Measurements from ENCODE around the gene ZNF318. TPM values are rescaled to one million over a fixed set of nuclear protein-coding genes. Genes with fewer than 3 reads are reported as not detected.

Gene ZNF318
- total and polyA plus RNA-seq, 11 donors: 7.3 to 15.7 (median 13.9) TPM

GRCh38 chr6:43331470-43331869 lies 38.0 kb downstream of the ZNF318 start:
- 79 to 92% (median 85%) methylated on average over 1 of the region's 1 CpG for WGBS, 4 donors

GRCh38 chr6:43328528-43328927 lies 40.9 kb downstream of the ZNF318 start:
- TF ChIP-seq CTCF (IDR thresholded peaks at IDR 0.05) (no peak), POLR2A (IDR thresholded peaks at IDR 0.05) (no peak)
- WGBS, 4 donors: 24 to 67% (median 35%) methylated on average over 1 of the region's 1 CpG
- intact Hi-C loops (cut with DNase I): loop anchor here in 2 of 10 donors (2.0 kb wide), 1 partner anchor 60 kb away; no protein-coding TSS in a partner anchor

More at GRCh38 chr6:43331470-43331869, 38.0 kb downstream of the ZNF318 start:
- Histone ChIP-seq H3K4me1 (peaks cover 0 to 32% (median 6%) of the 10 kb centered on the region in 12 donors), H3K9me3 (no peaks in the 10 kb centered on the region), H3K4me3 (no peak overlapping the region), H3K27me3 (no peaks in the 10 kb centered on the region), H3K27ac (no peak overlapping the region), H3K36me3 (peaks cover 0 to 23% (median 4%) of the 10 kb centered on the region in 9 donors)
- DNase-seq: no peak
- TF ChIP-seq CTCF (IDR thresholded peaks at IDR 0.05): no peak
- no peak for TF ChIP-seq POLR2A (IDR thresholded peaks at IDR 0.05)
- intact Hi-C loops (cut with DNase I): loop anchor here in 2 of 10 donors (5.0 kb wide), 2 partner anchors 64 to 69 kb away; no protein-coding TSS in a partner anchor
- no peak for ATAC-seq

GRCh38 chr6:43325876-43326275 lies 43.6 kb downstream of the ZNF318 start:
- TF ChIP-seq POLR2A (IDR thresholded peaks at IDR 0.05) (no peak), CTCF (IDR thresholded peaks at IDR 0.05) (no peak)
- Histone ChIP-seq H3K4me1 (peaks cover 0 to 12% (median 0%) of the 10 kb centered on the region in 12 donors), H3K4me3 (no peak overlapping the region), H3K27me3 (no peaks in the 10 kb centered on the region), H3K27ac (no peak overlapping the region), H3K36me3 (peaks cover 0 to 21% (median 0%) of the 10 kb centered on the region in 9 donors), H3K9me3 (peaks cover 0 to 4% (median 0%) of the 10 kb centered on the region in 12 donors)
- DNase-seq (no peak), ATAC-seq (no peak)
- intact Hi-C loops (cut with DNase I): no loop called here
- WGBS, 4 donors: 67 to 81% (median 75%) methylated on average over 1 of the region's 1 CpG

More at GRCh38 chr6:43328528-43328927, 40.9 kb downstream of the ZNF318 start:
- ATAC-seq (peak; percentile 95 to 98 (median 98)), DNase-seq (peak in 4 of 5 donors; percentile 52 to 83 (median 62))
- Histone ChIP-seq H3K9me3 (peaks cover 0 to 4% (median 0%) of the 10 kb centered on the region in 12 donors), H3K27ac (peak overlapping the region; percentile 29 to 94 (median 77)), H3K4me1 (peaks cover 0 to 12% (median 0%) of the 10 kb centered on the region in 12 donors), H3K36me3 (peaks cover 0 to 21% (median 0%) of the 10 kb centered on the region in 9 donors), H3K4me3 (no peak overlapping the region), H3K27me3 (no peaks in the 10 kb centered on the region)

GRCh38 chr6:43318011-43318410 lies 51.4 kb downstream of the ZNF318 start:
- Histone ChIP-seq H3K4me1 (peaks cover 0 to 9% (median 0%) of the 10 kb centered on the region in 12 donors), H3K4me3 (no peak overlapping the region), H3K9me3 (no peaks in the 10 kb centered on the region), H3K27me3 (no peaks in the 10 kb centered on the region), H3K27ac (no peak overlapping the region), H3K36me3 (no peaks in the 10 kb centered on the region)
- DNase-seq (no peak), ATAC-seq (no peak)
- WGBS, 4 donors: 90 to 100% (median 92%) methylated on average over 2 of the region's 2 CpGs
- no peak for TF ChIP-seq POLR2A (IDR thresholded peaks at IDR 0.05)
- no peak for TF ChIP-seq CTCF (IDR thresholded peaks at IDR 0.05)
- intact Hi-C loops (cut with DNase I): no loop called here

All from heart left ventricle (tissue), 16 donors.